GM12878 (cell line): ENCODE data around the gene EEF1G. TPM values are rescaled to one million over a fixed set of nuclear protein-coding genes. Genes with fewer than 3 reads are reported as not detected.

Experiments used
- BCL11A ChIP-seq: IDR thresholded peaks from 2 replicates; pipeline ENCODE4 v1.6.1; 2011; ENCODE audit warnings: low read depth, low read length
- BHLHE40 ChIP-seq, 2 experiments: fragments of 450-650 bp in 1 of 2; IDR thresholded peaks; 2 replicates each; pipeline ENCODE4 v1.6.1; 2011 to 2017; ENCODE audit warnings: low read depth in 2 of 2, borderline replicate concordance in 1 of 2, improper control_type of control experiment in 1 of 2, low read length in 1 of 2, mild to moderate bottlenecking in 1 of 2
- CBX3 ChIP-seq: fragments of 200-600 bp; sonication (generic); IDR thresholded peaks from 2 replicates; pipeline ENCODE4 v1.6.1; 2016; ENCODE audit warnings: low read depth, borderline replicate concordance
- CHD2 ChIP-seq: IDR thresholded peaks from 2 replicates; pipeline ENCODE4 v1.6.1; 2011; ENCODE audit warnings: low read depth, low read length, improper control_type of control experiment, borderline replicate concordance
- EED ChIP-seq: sonication (generic); IDR thresholded peaks from 2 replicates; pipeline ENCODE4 v1.6.1; 2016; ENCODE audit warnings: antibody characterized with exemption, low read depth
- HDAC6 ChIP-seq: fragments of 200-600 bp; sonication (generic); IDR thresholded peaks from one replicate; pipeline ENCODE4 v1.8.0; 2017; ENCODE audit warnings: antibody characterized with exemption; ENCODE audit not compliant: unreplicated experiment
- IKZF1 ChIP-seq: fragments of 450-650 bp; conservative IDR thresholded peaks from 2 replicates; pipeline ENCODE4 v1.6.1; 2017; ENCODE audit warnings: antibody characterized with exemption, mild to moderate bottlenecking
- IKZF2 ChIP-seq, 2 experiments: fragments of 450-650 bp; IDR thresholded peaks; 2 replicates each; pipeline ENCODE4 v1.6.1; 2017; ENCODE audit warnings: mild to moderate bottlenecking in 2 of 2, moderate library complexity in 2 of 2
- KAT2A ChIP-seq: conservative IDR thresholded peaks from 2 replicates; pipeline ENCODE4 v1.6.1; 2011; ENCODE audit warnings: low read depth, low read length; ENCODE audit not compliant: control insufficient read depth
- KLF5 ChIP-seq: fragments of 450-650 bp; IDR thresholded peaks from 2 replicates; pipeline ENCODE4 v1.6.1; 2014; ENCODE audit warnings: mild to moderate bottlenecking; ENCODE audit not compliant: partially characterized antibody
- MEF2B ChIP-seq: fragments of 450-650 bp; IDR thresholded peaks from 2 replicates; pipeline ENCODE4 v1.6.1; 2018; ENCODE audit warnings: mild to moderate bottlenecking, moderate library complexity; ENCODE audit not compliant: partially characterized antibody, poor library complexity, severe bottlenecking
- MTA2 ChIP-seq: fragments of 450-650 bp; IDR thresholded peaks from 2 replicates; pipeline ENCODE4 v1.6.1; 2016; ENCODE audit warnings: low read depth, mild to moderate bottlenecking, moderate library complexity
- NBN ChIP-seq: fragments of 450-650 bp; IDR thresholded peaks from 2 replicates; pipeline ENCODE4 v1.6.1; 2016
- NFIC ChIP-seq: IDR thresholded peaks from 2 replicates; pipeline ENCODE4 v1.6.1; 2012; ENCODE audit warnings: low read depth, mild to moderate bottlenecking, inconsistent platforms, low read length, moderate library complexity
- POLR2AphosphoS5 ChIP-seq: IDR thresholded peaks from 2 replicates; pipeline ENCODE4 v1.6.1; 2011; ENCODE audit warnings: mild to moderate bottlenecking, low read length, inconsistent platforms
- POU2F2 ChIP-seq: IDR thresholded peaks from 3 replicates; pipeline ENCODE4 v1.6.1; 2011; ENCODE audit warnings: low read depth, mild to moderate bottlenecking, low read length, borderline replicate concordance
- RAD21 ChIP-seq: IDR thresholded peaks from 2 replicates; pipeline ENCODE4 v1.6.1; 2011; ENCODE audit warnings: mild to moderate bottlenecking, low read depth, low read length, moderate library complexity; ENCODE audit not compliant: insufficient read depth
- RAD51 ChIP-seq: fragments of 450-650 bp; IDR thresholded peaks from 2 replicates; pipeline ENCODE4 v1.6.1; 2016; ENCODE audit warnings: moderate library complexity, mild to moderate bottlenecking, inconsistent platforms
- RB1 ChIP-seq: fragments of 450-650 bp; formaldehyde crosslinking; IDR thresholded peaks from 2 replicates; pipeline ENCODE4 v1.6.1; 2017; ENCODE audit warnings: mild to moderate bottlenecking, borderline replicate concordance
- RELA ChIP-seq: fragments of 450-650 bp; IDR thresholded peaks from 2 replicates; pipeline ENCODE4 v1.8.0; 2014; ENCODE audit warnings: borderline replicate concordance; ENCODE audit not compliant: partially characterized antibody
- RELB ChIP-seq: fragments of 450-650 bp; IDR thresholded peaks from 2 replicates; pipeline ENCODE4 v1.6.1; 2017; ENCODE audit warnings: low read depth, mild to moderate bottlenecking, moderate library complexity
- SMARCA5 ChIP-seq: fragments of 450-650 bp; IDR thresholded peaks from 2 replicates; pipeline ENCODE4 v1.6.1; 2017; ENCODE audit warnings: mild to moderate bottlenecking
- SMC3 ChIP-seq: IDR thresholded peaks from 2 replicates; pipeline ENCODE4 v1.6.1; 2011; ENCODE audit warnings: low read length, improper control_type of control experiment, borderline replicate concordance
- SPI1 ChIP-seq: IDR thresholded peaks from 2 replicates; pipeline ENCODE4 v1.6.1; 2011; ENCODE audit warnings: low read depth, mild to moderate bottlenecking, low read length, moderate library complexity, borderline replicate concordance; ENCODE audit not compliant: insufficient read depth
- TARDBP ChIP-seq: IDR thresholded peaks from 2 replicates; pipeline ENCODE4 v1.6.1; 2016; ENCODE audit warnings: borderline replicate concordance
- WRNIP1 ChIP-seq: IDR thresholded peaks from 2 replicates; pipeline ENCODE4 v1.6.1; 2011; ENCODE audit warnings: low read depth, low read length, improper control_type of control experiment, borderline replicate concordance
- YY1 ChIP-seq: IDR thresholded peaks from 2 replicates; pipeline ENCODE4 v1.6.1; 2011; ENCODE audit warnings: low read depth, mild to moderate bottlenecking, low read length
- ZNF274 ChIP-seq: IDR thresholded peaks from one replicate; pipeline ENCODE4 v1.8.0; 2011; ENCODE audit not compliant: insufficient read length, insufficient read depth
- ZNF622 ChIP-seq: fragments of 450-650 bp; IDR thresholded peaks from 2 replicates; pipeline ENCODE4 v1.6.1; 2017; ENCODE audit warnings: mild to moderate bottlenecking, inconsistent platforms
- ZSCAN29 ChIP-seq: fragments of 450-650 bp; IDR thresholded peaks from 2 replicates; pipeline ENCODE4 v1.6.1; 2017; ENCODE audit warnings: mild to moderate bottlenecking, moderate library complexity
- polyA plus RNA-seq, 11 experiments: library from polyadenylated mRNA; depleted of rRNA in 4 of 11; unstranded in 6 of 11; stranded (reverse) in 5 of 11; fragments of >200 nt; fragmentation: Nextera tagmentation in 4 of 11; fragmentation: Illumina TruSeq in 1 of 11; extraction: Ambion mirVana in 4 of 11; extraction: Trizol in 1 of 11; gene quantifications; 1 replicate in 1 of 11; 2 replicates in 10 of 11; pipeline versions ENCODE4 v1.2.1 to v1.2.3, GENCODE V29; 2011 to 2016; ENCODE audit warnings: inconsistent platforms in 2 of 11, missing spikeins in 2 of 11, low read depth in 1 of 11
- total RNA-seq, 4 experiments: library from RNA; depleted of rRNA in 3 of 4; stranded (reverse); fragments of >200 nt in 3 of 4; fragmentation: Illumina TruSeq in 1 of 4; extraction: Trizol in 1 of 4; gene quantifications; 2 replicates each; pipeline versions ENCODE4 v1.2.1 to v1.2.3, GENCODE V29; 2013 to 2021
- TF ChIP-seq, protein P1 (sequence below): fragments of 450-650 bp; IDR thresholded peaks from 2 replicates; pipeline ENCODE4 v1.6.1; 2018; ENCODE audit warnings: mild to moderate bottlenecking, low read depth, moderate library complexity; ENCODE audit not compliant: partially characterized antibody

EEF1G gene
- total and polyA plus RNA-seq, 10 of the 15 experiments (the other 5 are each of a cell fraction or from before 2014, with no cell fraction given) = 850 to 2,739 (median 2,277) TPM

- TF ChIP-seq CHD2 (no peak), KLF5 (no peak), IKZF2 (IDR thresholded peaks at IDR 0.05) (peak; percentile 15 to 39; a peak in 1 of 4 replicates), RAD21 (peak; percentile 72), SMC3 (peak; percentile 88; the same call in 1 of the 2 replicates), BCL11A (no peak), MEF2B (no peak), ZNF274 (no peak), RAD51 (no peak), IKZF1 (no peak; the same call in 1 of the 2 replicates), NFIC (no peak), NBN (0 out of 2 replicates have a peak, but pooled peaks have one; percentile 51), WRNIP1 (no peak), EED (no peak), HDAC6 (no peak), SMARCA5 (0 out of 2 replicates have a peak, but pooled peaks have one; percentile 47), ZSCAN29 (no peak), KAT2A (no peak), RELA (no peak), SPI1 (no peak), RB1 (no peak), ZNF622 (no peak), BHLHE40 (IDR thresholded peaks at IDR 0.05; ENCODE audit: borderline replicate concordance in 1 of 2, low read depth in 2 of 2, low read length in 1 of 2) (no peak), RELB (peak; percentile 42; the same call in 1 of the 2 replicates), POLR2AphosphoS5 (no peak), CBX3 (no peak), YY1 (peak; percentile 51; the same call in 1 of the 2 replicates), POU2F2 (no peak), MTA2 (no peak), TARDBP (no peak)
- TF ChIP-seq, protein P1, sequence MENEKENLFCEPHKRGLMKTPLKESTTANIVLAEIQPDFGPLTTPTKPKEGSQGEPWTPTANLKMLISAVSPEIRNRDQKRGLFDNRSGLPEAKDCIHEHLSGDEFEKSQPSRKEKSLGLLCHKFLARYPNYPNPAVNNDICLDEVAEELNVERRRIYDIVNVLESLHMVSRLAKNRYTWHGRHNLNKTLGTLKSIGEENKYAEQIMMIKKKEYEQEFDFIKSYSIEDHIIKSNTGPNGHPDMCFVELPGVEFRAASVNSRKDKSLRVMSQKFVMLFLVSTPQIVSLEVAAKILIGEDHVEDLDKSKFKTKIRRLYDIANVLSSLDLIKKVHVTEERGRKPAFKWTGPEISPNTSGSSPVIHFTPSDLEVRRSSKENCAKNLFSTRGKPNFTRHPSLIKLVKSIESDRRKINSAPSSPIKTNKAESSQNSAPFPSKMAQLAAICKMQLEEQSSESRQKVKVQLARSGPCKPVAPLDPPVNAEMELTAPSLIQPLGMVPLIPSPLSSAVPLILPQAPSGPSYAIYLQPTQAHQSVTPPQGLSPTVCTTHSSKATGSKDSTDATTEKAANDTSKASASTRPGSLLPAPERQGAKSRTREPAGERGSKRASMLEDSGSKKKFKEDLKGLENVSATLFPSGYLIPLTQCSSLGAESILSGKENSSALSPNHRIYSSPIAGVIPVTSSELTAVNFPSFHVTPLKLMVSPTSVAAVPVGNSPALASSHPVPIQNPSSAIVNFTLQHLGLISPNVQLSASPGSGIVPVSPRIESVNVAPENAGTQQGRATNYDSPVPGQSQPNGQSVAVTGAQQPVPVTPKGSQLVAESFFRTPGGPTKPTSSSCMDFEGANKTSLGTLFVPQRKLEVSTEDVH = no peak
- TF ChIP-seq, all 136 proteins: peak for 9
Measured at GRCh38 chr11:62560566-62561103, 13.1 kb downstream of the EEF1G start (continued).
